GM15510 (cell line): ENCODE data around the gene LRCOL1.

Experiments
- POLR2A ChIP-seq: IDR thresholded peaks from 3 replicates; pipeline ENCODE4 v1.6.1; 2011; ENCODE audit warnings: borderline replicate concordance; ENCODE audit not compliant: insufficient read length; ENCODE audit errors: extremely low read depth

LRCOL1 gene

DNA sequence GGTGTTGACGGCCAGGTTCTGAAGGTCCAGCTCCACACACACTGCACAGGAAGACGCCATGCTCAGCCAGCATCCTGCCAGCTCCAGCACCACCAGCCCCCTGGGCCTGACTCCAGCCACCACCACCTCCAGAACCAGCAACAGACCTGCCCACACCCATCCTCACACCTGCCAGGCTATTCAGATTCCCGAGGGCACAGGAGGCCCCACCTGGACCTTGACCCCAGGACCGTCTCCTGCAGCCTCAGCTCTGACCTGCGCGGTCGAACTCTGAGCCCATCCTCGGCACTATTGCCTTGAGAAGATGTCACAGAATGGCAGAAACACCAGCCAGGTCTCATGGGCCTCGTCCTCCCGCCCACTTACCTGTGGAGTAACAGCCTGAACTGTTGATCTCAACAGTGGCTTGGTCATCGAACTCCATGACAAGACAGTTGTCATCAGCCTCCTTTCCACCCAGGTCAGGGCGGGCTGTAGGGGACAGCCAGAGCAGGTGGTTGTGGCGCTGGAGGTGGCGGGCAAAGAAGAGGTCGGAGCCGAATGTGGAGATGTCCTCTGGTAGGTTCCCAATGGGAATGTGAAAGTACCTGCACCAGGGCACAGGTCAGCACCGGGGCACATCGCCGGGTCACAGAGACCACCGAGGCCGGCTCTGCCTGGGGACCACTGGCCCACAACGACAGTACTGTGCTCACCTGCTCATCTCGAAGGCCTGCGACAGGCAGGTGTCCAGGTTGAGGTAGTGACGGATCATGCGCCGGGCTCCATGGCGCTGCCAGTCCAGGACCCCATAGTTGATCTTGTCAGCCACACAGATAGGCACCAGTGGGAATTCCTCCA is 31.6 kb upstream of the LRCOL1 start:
- TF ChIP-seq POLR2A, result no peak

DNA sequence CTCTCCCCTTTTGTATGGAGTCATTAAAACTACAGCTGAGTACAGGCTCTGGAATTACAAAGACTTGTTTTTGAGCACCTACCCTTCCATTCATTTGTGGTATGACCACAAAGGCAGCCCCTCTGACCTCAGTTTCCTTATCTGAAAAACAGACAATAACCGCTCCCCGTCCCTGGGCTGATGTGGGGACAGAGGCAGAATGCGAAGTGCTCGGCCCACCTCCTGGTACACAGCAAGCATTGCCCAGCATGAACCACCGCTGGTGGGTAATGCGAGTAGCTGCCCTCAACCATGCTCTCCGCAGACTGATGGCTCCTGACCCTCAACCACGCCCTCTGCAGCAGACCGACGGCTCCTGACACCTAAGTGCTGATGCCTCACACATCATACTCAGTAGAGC is 30.6 kb upstream of the LRCOL1 start:
- TF ChIP-seq POLR2A, result no peak

DNA sequence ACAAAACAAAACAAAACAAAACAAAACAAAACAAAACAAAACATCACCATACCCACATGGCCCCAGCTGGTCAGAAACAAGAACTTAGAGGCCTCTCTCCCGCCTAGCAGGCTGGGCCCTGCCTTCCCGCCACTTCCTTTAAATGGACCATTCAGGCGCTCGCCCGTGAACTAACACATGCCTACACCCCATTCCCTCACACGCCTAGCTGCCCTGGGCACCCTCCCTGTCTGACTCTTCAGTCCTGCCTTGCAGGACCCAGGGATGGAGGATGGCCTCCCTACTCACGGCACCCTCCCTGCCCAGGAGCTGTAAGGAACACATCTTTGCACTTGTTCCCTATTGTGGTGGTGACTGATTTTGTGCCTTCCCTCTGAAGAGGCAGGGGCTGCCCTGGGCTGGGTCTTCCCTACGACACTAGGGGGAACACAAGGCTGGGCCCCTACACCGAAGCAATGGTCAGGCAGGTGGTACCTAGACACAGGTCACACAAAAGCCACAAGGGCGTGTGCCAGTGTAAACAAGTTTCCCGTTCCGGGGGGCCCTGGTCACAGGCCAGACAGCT is 29.7 kb upstream of the LRCOL1 start:
- TF ChIP-seq POLR2A, result no peak

DNA sequence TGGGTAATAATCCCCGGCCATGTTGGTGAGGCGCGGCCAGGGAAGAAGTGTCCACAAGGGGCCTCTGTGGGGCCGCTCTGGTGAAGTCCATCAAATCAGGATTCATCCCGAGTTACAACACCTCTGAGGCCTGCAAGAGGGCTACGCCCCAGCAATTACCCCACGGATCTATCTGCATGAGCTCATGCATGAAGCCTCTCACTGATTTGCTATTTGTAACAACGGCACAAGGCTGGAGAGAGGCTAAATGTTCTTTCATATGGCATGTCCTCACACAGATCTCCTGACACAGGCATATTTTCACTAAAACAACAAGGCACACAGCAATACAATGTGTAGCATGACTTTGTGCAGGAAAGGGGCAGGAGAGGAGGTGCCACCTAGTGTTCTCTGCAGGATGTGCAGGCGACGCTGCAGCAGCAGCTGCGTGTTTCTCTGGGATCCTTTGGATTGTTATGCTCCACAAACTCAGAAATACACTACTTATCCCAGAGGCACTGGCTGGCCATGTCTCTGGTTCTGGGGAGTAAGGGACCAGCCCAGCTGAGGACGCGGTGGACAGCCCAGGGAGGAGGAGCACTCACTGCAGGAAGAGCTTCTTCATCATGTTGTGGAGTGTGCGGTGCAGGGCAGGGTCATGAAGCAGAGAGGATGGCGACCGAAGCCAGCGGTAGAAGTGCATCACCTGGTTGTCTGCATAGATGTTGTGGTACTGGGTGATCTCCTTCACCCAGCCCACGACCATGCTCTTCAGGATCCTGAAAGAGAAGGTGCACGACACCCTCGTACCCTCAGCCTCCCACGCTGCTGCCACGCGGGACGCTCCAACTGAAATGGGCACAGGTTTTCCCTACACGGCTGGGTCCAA is 28.4 kb upstream of the LRCOL1 start:
- TF ChIP-seq POLR2A, result no peak

DNA sequence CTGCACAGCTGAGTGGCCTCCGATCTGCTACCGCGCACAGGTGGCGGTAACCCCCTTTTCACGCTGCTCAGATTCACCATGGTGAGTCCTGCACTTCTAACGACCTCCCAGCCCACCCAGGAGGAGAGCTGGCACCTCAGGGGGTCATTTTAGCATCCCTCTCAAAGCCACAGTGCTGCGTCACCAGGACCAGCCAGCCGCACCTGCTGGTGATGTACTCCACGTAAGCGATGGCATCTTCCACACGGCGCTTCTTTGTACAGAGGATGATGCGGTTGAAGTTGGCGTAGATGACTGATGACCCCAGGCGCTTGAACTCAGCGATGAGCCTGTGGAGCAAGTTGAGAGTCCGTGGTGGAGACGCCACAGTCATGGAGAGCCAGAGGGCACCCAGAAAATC is 27.4 kb upstream of the LRCOL1 start:
- TF ChIP-seq POLR2A, result no peak

DNA sequence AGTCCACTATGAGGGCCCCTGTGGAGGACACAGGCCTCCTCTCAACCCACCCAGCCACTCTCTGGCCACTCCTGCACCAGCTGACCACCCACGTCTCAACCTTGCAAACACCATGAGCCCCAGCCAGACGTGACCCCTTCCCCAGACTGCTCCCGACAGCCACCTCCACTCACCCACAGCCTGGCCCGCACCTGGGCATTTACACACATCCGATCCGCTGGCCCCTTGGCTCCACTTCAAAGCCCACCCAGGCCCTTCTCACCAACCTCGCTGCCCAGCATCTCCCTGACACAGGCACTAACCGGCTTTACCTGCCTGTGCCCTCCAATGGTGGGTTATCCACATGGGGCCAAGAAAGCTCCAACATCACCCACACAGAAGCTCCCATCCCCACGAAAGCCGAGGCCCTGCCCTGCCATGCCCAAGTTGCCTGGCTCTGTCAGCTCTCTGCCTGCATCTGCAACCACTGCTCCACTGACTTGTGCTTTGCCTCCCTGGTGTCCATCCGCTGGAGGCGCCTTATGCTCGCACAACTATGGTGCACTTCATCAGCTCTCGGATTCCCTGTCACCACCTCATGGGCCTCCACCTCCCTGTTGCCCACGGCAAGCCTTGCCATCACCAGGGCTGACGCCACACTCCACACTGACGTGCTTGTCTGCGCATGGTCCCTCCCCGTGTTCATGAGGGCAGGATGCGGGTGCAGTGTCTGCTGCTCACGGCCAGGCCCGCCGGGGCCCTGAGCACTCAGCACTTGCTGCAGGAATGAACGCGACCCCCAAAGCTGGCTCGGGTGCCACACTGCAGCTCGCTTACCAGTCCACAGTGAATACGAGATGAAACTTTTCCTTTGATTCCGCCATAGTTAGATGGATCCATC is 24.9 kb upstream of the LRCOL1 start:
- no peak for TF ChIP-seq POLR2A

DNA sequence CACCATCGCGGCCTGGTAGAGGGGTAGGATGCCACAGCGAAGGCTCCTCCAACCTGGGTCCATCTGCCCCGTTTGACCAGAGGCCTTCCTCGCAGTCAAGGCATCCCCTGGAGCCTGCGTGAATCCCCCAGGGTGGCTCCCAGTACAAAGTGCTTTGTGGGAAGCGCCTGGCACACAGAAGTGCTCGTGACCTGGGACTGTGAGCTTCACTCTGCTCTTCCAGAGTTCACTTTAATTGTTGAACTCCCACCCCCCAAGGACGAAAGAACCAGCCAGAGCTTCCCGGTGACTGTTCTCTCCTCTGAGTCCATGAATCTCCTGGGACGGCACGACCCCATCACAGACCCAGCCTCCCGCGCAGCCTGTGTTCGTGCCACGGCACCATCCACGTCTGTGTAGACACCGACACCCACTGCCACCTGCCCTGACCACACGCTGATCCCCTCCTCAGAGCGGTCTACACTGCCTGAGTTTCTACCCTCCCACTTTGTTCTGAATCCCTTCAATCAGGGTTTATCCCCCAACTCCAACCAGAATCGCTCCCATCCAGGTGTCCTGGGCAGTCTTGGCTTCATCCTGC is 24.1 kb upstream of the LRCOL1 start:
- no peak for TF ChIP-seq POLR2A

DNA sequence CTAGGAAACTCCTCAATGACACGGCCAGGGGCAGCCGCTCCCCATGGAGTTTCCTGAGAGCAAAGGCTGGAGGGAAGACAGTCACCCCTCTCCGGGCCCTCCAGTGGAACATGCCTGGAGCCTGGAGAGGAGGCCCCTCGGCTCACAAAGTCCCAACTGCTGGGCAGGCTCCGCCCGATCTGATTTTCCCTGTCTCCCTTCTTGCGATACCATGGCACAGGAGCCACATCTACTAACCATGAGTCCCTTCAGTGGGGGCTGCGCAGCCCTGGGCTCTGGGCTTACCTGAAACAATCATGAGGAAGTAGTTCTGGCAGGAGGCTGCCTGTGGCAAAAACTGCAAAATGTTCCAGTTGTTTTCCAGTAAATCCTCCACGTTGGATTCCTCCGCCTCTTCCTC is 23.5 kb upstream of the LRCOL1 start:
- TF ChIP-seq POLR2A, result no peak

DNA sequence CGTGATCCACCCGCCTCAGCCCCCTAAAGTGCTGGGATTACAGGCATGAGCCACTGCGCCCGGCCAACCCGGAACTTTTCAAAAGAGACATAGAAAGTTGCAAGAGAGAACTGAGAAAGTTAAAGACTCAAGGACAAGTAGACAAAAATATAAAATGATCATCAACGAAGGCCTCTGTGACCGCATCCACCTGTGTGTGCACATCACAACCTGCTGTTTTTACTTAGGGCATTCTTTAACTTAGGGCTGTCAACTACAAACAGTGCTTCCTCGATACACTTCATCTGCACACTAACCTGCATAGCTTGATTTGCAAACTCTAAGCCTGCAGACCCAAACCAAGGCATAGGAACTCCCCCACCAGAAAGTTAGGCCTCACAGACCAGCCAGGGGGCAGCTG is 23.0 kb upstream of the LRCOL1 start:
- TF ChIP-seq POLR2A, result no peak

DNA sequence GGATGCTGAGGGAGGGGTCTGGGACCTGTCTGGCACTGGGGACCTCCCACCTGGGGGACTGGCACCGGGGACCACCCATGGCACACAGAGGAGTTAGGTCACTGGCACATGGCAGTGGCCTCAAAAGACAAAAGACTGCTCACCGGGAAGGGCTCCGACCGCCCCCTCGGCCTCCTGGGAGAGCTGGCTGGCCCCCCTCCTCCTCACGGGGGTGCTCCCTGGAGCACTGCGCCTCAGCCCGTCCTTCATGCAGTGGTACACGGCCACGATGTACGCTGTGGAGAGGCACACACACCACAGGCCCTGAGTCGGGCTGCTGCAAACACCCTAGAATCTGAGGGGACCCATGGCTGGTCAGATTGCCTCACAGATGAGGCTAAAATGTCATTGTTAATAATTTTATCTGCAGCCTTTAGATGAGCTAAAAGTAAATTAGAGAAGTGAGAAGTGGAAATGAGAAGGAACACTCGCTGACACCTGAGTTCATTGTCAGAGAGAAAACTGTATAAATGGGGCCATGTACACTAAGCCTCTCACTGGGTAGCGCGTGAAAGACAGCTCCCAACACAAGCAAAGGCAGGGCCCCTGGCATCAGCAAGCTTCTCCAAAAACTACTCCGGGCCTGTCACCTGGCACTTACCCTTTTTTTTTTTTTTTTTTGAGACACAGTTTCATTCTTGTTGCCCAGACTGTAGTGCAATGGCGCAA is 22.3 kb upstream of the LRCOL1 start:
- TF ChIP-seq POLR2A, result no peak

DNA sequence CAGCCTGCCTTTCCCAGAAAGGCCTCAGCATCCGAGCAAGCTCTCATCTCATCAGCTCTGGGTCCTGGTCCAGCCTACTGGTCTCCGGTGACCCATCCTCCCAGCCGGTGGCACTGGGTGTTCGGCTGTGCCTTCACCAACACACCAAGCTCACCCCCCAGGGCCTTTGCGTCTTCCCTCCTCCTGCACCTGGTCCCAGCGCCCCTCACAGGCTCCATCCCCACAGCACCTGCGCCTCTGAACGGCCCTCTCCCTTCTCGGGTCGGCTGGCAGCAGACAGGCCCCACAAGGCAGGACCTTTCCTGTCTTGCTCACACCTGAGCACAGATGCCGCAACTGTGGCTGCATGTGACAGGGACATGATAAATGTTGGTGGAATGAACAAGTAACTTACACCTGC is 21.3 kb upstream of the LRCOL1 start:
- no peak for TF ChIP-seq POLR2A

DNA sequence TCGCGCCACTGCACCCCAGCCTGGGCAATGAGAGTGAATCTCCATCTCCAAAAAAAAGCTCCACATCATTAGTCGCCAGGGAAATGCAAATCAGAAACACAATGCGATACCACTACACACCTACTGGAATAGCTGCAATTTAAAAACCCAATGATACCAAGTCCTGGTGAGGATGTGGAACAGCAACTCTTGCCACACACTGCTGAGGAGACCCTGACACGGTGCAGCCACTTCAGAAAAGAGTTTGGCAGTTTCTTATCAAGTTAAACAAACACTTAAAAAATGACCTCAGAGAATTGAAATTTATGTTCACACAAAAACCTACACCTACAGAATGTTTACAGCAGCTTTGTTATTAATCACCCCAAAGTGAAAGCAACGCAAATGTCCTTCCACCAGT is 20.3 kb upstream of the LRCOL1 start:
- no peak for TF ChIP-seq POLR2A

DNA sequence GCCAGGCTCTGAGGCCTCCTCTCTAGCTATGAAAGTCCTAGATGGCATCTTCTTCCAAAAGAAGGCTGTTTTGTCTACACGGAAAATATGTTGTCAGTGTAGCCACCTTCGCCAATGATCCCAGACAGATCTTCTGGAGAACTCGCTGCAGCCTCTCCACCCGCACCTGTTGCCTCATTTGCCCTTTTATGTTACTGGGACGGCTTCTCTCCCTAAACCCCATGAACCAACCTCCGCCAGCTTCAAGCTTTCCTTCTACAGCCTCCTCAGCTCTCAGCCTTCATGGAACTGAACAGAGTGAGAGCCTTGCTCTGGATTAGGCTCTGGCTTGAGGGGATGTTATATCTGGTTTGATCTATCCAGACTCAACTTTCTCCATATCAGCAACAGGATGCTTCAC is 18.9 kb upstream of the LRCOL1 start:
- TF ChIP-seq POLR2A, result no peak
